NCI-H524 (cell line): ENCODE results near the gene EFTUD2.
A peak's percentile ranks its signal among the peaks of the same experiment; 100 is the strongest.

ENCODE experiments used
- DNase-seq, 2 experiments: peaks; one replicate each; lab custom pipeline; 2025; lab: John Stamatoyannopoulos, UW

EFTUD2 gene

DNA sequence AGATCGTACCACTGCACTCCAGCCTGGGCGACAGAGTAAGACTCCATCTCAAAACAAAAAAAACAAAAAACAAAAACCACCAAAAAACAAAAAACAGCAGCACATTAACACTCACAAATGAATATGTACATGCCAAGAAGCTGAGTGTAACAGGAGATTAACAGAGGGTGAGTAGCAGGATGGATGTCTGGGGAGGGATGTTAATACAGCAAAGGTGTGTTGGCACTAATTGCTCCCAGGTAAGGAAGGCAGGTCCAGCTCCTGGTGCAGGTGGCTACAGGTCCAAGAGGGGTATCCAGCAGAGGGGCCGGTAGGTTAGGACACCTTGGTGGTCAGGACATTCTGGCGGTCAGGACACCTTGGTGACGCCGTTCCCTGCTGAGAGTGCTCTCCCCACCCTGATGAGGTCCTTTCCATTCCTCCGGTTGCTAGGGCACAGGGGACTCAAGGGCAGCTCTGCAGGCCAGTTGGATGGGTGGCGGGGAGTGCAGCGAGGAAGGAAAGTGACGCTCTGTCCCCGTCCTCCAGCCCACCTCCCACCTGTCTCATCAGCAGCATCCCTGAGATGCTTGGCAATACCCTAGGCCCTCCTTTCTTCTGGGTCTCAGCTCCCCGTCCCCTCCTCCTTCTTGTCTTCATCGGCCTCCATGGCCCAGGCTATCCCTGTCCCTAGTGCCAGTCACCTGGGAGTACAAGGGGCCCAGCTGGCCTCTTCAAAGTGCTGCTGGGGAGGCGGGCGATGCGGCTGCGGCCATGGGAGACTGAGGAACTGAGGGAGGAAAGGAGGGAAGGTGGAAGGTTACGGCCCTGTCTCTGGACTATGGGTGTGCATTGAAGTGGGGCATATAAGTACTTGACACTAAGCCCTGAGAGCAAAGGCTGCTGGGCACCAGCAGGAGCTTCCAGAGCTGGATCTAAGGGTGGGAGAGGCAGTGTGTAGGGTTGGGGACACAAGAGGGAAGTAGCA is 26.8 kb upstream of the EFTUD2 start:
- DNase-seq = no peak

DNA sequence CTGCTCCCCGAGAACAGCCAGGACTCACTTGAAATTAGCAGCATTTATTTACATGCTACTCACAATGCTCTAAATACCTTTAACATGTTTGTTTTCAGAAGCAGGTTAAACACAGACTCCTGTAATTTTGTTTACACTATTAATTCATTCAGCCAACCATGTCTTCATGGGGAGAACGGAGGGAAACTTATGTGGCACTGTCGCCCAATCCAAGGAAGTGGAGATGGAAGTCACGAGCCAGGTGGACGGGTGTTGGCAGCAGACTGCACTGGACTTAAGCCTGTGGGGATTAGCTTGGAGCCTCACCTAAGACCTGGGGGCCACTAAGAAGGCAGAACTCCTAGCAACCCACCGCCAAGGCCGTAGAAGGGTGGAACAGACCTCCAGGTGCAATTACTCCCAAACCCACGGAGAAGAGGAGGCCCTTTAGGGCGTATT is 24.9 kb upstream of the EFTUD2 start:
- peak in 1 of 2 experiments; percentile 52 for DNase-seq

DNA sequence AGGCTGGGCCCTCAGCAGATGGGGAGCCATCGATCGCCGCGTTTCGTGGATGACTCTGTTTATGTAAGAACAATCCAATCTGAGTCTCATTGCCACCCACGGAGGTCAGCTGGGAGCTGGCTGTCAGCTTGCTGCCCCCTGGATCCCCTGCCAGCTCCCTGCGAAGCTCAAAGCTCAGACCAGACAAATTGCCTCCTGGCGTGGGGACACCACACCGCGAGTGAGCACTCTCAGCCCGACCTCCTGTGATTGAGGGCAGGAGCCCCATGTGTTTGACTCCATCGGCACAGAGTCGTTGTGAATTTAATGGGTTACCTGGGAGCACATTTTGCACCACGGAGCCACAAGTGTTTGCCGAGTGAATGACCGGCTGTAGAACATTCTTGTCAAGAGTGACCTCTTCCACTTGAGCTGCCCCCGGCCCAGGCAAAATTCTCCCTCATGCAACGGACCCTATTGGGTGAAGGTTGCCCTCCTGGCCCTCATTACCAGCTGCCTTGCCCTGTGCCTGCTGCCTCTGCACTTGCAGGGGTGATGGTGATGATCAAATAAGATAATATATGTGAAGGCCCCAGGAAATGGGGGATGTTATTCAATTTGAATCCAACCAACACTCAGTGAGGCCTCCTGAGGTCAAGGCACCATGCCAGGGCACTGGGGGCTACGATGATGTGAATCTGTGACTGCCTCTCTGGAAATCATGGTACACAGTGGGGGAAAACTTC is 23.7 kb upstream of the EFTUD2 start:
- no peak for DNase-seq

DNA sequence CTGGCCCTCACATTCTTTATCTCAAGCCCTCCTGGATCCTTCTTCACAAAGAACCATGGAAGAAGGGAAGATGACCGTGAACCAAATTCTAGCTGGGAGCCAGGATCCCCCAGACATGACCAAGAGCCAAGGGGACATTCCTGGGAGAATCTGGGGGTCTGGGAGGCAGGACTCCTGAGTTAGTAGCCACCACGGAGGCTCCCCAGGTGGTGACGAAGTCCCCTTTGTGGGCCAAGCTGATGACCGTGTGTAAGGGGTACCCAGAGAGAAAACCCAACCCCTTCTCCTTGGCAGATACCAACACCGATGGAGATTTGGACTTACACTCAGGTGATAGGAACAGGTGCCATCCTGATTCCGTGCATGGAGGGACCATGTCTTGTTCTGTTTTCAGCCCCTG is 22.9 kb upstream of the EFTUD2 start:
- no peak for DNase-seq

DNA sequence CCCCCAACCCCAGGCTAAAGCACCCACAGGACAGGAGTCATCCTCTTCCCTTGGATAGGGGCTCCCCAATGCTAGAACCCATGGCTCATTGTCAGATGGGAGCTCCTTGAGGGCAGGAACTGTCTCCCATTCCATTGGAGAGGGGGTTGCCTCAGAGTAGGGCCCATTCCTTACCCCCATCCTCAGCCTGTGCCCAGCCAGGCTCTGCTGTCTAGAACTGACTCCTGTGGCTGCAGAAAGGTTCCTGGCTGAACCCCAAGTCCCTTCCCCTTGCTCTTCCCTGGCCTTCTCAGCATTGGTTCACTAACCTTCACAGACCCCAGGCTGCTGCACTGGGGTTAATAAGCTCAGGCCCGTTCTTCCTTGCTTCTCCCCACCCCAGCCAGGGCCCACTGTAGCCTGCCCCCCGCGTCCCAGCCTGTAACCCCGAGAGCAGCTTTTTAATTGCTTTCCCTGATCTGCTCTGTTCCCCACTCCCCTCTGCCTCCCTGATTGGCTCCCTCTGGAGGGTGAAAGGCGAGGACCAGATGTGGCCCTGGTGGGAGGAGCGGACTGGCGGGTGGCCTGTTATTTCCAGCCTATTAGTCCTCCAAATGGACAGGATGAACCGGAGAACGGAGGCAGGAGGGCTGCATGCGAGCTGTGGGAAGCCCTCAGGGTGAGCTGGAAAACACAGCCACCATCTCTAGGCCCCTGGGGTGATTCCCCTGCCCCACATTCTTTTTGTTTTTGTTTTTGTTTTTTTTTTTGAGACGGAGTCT is 22.1 kb upstream of the EFTUD2 start:
- DNase-seq = peak; percentile 44 to 71

DNA sequence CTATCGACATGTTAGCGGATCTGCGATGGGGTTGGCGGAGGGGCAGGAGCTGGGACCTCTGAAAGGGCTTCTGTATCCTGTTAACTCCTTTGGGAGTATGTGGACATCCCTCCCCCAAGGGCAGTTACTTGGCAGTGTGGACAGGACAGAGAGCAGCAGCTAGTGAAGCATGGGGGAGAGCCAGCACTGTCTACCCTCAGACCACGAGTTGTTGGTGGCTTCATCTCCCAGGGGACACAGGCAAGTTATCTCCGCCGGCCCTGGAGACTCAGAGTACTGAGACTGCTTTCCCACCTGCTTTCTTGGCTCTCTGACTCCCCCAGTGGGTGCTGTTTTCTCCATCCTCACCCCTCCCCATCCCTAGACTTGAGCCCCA is 21.3 kb upstream of the EFTUD2 start:
- peak in 1 of 2 experiments; percentile 35 for DNase-seq

DNA sequence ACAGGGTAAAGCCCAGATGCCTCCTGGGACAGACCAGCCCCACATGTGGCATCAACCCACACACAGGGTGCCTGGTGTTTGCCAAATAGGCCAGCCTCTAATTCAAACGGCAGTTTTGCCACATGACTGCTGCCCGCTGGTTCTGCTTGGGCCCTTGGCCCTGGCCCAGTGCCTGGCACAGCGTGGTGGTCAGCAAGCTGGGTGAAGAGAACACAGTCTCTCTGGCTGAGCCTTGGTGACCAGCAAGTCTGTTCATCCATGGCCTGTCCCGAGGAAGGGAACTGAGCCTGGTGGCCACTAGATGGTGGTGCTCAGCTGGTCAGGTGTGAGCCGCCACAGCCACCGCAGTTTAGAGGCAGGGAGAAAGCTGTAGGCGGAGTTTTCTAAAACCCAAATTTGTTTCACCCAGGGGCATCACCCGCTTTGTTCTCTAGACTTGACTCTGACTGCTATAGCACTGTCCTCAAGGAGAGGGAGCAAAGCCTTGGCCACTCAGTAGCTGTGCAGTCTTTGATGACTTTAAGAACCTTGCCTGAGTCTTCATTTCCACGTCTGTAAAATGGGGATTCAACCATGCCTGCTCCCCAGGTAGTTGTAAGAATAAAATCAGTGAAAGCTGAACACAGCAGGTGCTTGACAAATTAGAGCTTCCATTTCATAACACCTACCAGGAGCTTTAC is 20.8 kb upstream of the EFTUD2 start:
- DNase-seq = peak; percentile 53 to 86

DNA sequence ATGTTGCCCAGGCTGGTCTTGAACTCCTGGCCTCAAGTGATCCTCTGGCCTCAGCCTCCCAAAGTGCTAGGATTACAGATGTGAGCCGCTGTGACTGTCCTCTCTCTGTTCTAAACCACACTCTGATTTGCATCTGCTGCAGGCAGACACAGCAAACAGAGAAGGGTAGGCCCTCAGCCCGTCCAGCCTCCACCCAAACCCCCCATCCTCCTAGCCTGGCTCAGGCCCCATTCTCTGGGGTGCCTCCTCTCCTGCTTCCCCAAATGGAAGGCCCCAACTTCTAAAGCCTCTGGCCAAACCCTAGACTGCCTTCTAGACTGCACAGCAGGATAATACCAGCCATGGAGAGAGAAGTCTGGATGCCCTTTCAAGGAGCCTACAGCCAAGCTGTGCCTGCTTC is 20.2 kb upstream of the EFTUD2 start:
- DNase-seq = no peak

DNA sequence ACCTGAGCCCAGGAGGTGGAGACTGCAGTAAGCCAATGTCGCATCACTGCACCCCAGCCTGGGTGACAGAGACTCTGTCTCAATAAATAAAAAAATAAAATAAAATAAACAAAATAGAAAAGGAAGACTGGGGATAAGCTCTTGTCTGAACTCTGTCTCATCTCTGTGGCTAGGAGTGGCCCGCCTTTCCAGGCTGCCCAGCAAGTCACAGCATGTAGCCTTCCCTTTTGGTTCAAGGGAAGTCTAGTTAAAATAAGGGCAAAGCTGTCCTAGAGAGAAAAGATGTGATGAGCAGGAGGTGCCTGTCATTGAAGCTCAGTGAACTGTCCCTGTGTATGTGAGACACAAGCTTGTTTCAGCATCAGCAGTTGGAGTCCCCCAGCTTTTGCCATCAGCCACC is 18.8 kb upstream of the EFTUD2 start:
- DNase-seq = no peak

DNA sequence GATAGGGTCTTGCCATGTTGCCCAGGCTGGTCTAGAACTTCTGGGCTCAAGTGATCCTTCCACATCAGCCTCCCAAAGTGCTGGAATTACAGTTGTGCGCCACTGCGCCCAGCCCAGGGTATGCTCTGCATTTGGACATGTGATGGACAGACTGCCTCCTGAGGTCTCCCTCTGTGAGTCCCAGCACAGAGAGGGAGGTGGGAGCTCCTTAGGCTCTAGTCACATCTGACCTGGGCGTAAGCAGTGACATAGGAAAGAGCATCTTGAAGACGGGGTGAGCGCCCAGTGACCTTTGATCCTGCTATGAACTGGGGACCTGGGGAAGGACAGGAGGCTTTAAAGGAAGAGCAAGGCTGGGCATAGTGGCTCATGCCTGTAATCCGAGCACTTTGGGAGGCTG is 18.2 kb upstream of the EFTUD2 start:
- no peak for DNase-seq

DNA sequence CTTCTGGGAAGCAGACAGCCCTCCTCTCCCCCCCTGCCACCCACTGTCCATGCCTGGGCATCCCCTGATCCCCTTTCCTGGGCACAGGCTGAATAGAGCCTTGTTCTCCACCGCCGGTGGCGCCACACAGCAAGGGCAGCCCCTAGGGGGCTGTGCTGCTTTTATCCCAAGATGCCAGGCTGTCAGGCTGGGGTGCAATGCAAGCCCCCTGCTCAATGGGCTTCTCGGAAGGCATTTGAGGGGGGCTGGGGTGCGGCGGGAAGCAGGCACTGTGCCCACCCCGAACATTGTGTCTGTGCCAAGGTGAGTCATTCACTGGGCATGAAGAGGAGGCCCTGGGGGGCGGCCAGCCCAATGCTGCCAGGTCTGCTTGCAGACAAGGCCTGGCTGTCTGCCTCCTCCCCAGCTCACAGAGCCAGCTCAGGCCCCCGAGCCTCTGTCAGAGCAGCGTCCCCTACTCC is 17.6 kb upstream of the EFTUD2 start:
- DNase-seq = no peak

DNA sequence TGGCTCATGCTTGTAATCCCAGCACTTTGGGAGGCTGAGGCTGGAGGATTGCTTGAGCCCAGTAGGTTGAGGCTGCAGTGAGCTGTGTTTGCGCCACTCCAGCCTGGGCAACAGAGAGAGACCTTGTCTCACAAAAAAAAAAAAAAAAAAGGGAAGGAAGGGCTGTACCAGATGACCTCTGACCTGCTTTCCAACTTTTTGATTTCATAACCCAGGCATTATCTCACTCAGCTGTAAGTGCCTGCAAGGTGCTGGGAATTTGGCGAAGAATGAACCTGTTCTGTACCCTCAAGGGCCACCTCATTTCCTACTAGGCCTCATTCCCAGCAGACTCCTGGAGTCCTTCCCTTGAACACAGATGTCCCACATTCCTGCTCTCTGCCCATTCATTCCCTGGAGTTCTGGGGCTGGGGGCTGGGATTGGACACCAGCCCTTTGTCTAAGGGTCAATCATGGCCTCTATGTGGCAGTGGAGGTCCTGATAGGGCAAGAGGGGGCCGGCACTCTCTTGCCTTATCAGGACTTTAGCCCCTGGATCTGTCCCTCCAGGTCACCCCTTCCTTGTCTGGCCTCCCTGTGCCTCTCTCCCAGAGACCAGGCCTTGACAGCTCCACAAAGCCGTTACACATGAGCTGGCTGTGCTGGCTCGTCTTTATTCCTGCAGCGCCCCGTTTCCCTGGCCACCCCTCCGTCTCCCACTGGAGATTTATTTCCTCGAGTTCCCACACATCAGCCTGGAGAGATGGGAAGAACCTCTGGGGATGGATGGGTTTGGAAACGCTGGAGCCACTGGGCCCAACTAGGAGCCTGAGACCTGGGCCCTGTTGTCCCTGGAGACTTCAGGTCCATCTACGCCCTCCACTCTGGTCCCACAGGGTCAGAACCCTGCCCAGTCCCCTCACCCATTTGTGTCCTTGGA is 16.9 kb upstream of the EFTUD2 start:
- no peak for DNase-seq

DNA sequence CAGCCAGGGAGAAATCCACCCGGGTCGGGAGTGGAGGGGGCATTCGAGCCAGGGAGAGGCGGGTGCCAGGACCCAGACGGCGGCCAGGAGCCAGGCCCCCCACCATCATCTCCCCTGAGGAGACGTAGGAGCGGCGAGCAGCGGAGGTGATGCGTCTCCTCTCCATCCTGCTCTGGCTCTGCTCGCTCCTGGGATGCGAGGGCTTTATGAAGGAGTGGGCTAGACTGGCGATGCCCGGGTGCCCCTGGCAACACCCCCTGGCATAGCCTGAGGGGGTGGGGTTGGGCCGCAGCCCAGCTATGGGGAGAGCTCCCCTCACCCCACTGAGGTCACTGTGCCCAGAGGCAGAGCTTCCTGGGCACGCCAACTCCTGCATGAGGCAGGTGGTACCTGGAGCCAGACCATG is 16.1 kb upstream of the EFTUD2 start, which contains the start of gene GFAP:
GFAP (minus strand) TSS at position 180 of the 406 bp plus-strand sequence; CDS start at position 166, 14 bp downstream.
- no peak for DNase-seq

DNA sequence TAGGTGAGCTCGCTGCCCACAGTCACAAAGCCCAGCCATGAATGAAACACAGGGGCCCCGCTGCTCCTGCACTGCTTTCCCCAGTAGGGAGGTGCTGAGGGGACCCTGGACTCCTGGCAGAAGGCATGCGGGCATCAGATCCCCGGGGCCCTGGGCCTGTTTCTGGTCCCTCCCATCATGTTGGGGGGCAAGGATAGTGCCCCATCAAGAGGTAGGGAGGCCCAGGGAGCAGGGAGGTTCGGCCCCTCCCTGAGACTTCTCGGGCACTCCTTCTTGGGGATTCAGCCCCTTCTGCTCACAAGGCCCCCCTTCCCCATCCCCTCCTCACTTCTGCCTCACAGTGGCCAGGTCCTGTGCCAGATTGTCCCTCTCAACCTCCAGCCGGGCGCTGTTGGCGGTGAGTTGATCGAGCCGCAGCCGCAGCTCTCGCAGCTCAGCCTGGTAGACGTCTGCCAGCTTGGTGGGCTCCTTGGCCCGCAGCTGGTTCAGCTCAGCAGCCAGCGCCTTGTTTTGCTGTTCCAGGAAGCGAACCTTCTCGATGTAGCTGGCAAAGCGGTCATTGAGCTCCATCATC is 15.5 kb upstream of the EFTUD2 start:
- DNase-seq = no peak

DNA sequence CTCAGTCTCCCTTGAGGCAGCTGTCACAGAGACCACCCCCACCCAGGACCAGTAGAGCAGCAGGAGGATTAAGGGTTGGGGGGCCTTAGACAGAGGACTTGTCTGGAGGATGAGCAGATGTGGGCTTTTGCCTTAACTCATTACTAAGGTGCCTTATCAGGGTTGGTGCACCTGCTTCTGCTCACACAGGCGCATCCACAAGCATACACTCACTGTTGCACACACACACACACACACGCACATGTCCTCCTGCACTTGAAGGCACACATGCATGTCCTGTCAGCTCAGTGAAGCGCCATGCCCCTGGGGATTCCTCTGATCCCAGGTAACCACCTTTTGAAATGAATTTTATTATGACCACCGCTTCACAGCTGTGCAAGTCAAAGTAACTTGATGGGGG is 14.9 kb upstream of the EFTUD2 start:
- DNase-seq = peak in 1 of 2 experiments; percentile 22

DNA sequence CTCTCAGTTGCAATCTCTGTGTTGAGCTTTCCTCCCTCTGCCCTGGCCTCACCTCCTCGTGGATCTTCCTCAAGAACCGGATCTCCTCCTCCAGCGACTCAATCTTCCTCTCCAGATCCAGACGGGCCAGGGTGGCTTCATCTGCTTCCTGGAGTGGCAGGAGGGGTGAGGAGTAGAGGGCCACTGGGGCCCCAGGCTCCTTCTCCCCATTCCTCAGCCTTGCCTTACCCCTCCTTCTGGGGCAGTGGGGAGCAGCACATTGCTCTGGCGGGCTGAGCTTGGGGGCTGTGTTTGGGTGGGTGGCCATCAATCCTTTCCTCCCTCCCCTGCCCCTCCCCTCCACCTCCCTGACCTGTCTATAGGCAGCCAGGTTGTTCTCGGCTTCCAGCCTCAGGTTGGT is 14.4 kb upstream of the EFTUD2 start:
- no peak for DNase-seq

DNA sequence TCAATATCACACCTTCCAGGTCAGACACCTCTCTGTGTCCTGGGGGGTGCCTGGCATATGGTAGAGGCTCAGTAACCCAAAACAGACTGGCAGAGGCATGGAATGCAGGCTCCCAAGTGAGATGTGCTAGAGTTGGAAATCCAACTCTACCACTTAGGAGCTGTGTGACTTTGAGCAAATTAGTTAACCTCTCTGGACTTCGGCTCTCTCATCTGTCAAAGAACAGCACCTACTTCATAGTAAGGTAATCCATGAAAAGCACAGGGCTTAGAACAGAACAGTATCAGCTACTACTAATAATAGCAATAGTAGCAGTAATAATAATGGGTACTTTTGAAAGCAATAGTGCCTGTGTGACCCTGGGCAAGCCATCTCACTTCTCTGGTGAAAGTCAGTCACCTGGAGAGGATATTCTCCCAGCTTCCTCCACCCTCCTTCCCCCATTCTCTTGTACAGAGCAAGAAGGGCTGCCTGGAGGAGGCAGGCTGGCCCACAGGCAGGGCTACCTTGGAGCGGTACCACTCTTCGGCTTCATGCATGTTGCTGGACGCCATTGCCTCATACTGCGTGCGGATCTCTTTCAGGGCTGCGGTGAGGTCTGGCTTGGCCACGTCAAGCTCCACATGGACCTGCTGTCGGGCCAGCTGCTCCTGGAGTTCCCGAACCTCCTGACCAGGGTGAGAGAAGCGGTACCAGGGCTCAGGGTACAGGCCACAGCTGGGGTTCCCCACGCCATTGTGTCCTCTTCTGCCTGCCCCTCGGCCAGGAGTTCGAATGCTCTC is 13.7 kb upstream of the EFTUD2 start:
- DNase-seq = no peak

DNA sequence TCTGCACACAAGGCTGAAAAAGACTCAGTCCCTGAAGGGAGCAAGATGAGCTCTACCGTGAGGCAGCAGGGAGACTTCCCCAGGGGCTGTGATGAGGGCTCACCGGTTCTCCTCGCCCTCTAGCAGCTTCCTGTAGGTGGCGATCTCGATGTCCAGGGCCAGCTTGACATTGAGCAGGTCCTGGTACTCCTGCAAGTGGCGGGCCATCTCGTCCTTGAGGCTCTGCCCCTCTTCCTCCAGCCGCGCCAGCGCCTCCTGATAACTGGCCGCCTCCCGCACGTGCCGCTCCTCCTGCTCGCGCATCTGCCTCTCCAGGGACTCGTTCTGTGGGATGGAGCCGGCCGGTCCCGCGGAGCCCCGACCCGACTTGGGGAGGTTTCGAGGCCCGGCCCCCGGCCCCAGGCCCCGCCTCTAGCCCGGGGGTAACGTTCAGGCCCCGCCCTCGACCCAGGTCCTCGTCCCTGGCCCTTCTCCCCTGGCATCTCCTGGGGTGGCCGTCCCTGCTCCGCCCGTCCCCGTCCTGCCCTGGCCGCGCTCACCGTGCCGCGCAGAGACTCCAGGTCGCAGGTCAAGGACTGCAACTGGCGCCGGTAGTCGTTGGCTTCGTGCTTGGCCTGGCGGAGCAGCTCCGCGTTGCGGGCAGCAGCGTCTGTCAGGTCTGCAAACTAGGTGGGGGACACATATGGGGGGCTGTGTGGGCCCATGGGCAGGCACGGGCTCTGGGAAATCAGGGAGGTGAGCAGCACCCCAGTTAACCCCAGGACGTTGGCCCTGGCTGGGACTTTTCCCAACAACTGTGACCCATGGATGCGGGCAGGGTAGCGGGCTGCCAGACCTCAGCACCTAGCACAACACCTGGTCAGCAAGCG is 12.1 kb upstream of the EFTUD2 start:
- DNase-seq = peak; percentile 55 to 79
